ENCODE results near the gene FBXL13. TPM values are rescaled to one million over a fixed set of nuclear protein-coding genes. Genes with fewer than 3 reads are reported as not detected.

Gene FBXL13
- total and polyA plus RNA-seq, 2 of the 8 experiments (the other 6 are each of a cell fraction or from before 2014, with no cell fraction given): 1.2 to 2.8 TPM

DNA sequence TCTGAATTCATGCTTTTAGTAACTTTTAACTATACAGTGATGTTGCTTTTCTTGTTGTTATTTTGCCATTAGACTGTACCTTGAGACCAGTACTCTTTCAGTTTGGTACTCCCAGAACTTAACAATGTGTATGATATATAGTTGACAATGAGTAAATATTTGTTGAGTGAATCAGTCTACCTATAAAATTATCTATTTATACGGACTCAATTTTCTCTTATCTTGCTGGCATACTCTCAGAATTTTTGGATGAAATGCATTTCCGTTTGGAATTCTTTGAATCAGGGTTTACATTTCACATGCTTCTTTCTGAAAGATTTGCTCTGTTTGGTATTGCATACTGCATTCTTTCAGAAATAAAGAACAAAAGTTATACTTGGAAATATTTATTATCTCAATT lies 209.6 kb downstream of the FBXL13 start:
- H3K23ac ChIP-seq (ENCODE audit: insufficient read length): no peak overlapping the region
- no peak overlapping the region for H2BK12ac ChIP-seq (ENCODE audit: low read depth, low read length)
- POLR2A ChIA-PET (ENCODE audit: partially characterized antibody): no interaction called here
- 97% methylated on average over 2 of the region's 2 CpGs; no CpG with 5 or more reads in 1 of the 2 experiments for WGBS, 2 experiments (ENCODE audit: extremely low coverage in 1 of 2, insufficient coverage in 1 of 2, insufficient read length in 1 of 2, insufficient replicate concordance in 2 of 2, low coverage in 1 of 2, low lambda C conversion rate in 2 of 2, missing lambda C conversion rate in 1 of 2)
- no peaks in the 10 kb centered on the region for H3K36me3 ChIP-seq (ENCODE audit: control insufficient read depth in 2 of 4, insufficient read depth in 4 of 4, low read length in 3 of 4)
- H4K5ac ChIP-seq (ENCODE audit: insufficient read length, low read depth, low read length): no peak overlapping the region
- H3K9me3 ChIP-seq (ENCODE audit: insufficient read depth in 2 of 2, low read depth in 1 of 2, low read length in 1 of 2): no peaks in the 10 kb centered on the region
- no peak overlapping the region for H2BK5ac ChIP-seq (ENCODE audit: low read depth, low read length)
- H2BK120ac ChIP-seq (replicated peaks; ENCODE audit: low read depth, low read length): no peak overlapping the region
- H3K18ac ChIP-seq (ENCODE audit: extremely low read depth, low read length): no peak overlapping the region
- no peaks in the 10 kb centered on the region for H3K79me1 ChIP-seq (ENCODE audit: low read depth, low read length)
- CTCF ChIA-PET (ENCODE audit: partially characterized antibody): no interaction called here
- no peak overlapping the region for H2BK20ac ChIP-seq (ENCODE audit: low read length)
- TF ChIP-seq SIRT6 (IDR thresholded peaks at IDR 0.05; ENCODE audit: low read length) (no peak), BACH1 (IDR thresholded peaks at IDR 0.05; ENCODE audit: low read length) (no peak), SUZ12 (IDR thresholded peaks at IDR 0.05; ENCODE audit: low read length) (no peak), TAF7 (optimal IDR thresholded peaks at IDR 0.05; ENCODE audit: borderline replicate concordance, low read depth, low read length) (no peak)
- no peak overlapping the region for H3K9ac ChIP-seq (replicated peaks in 1 of 4; ENCODE audit: extremely low read depth in 1 of 4, low read depth in 3 of 4, low read length in 3 of 4)
- no peaks in the 10 kb centered on the region for H3K27me3 ChIP-seq (replicated peaks in 1 of 4; ENCODE audit: control insufficient read depth in 3 of 4, extremely low read depth in 1 of 4, insufficient read depth in 3 of 4, low read length in 3 of 4)
- no peak overlapping the region for H3K14ac ChIP-seq (ENCODE audit: insufficient read length)
- H4K20me1 ChIP-seq (replicated peaks in 1 of 2; ENCODE audit: control insufficient read depth in 1 of 2, insufficient read depth in 2 of 2, low read length in 2 of 2): no peaks in the 10 kb centered on the region
- H3K4ac ChIP-seq (replicated peaks; ENCODE audit: insufficient read length, low read depth, low read length): no peak overlapping the region
- H3K23me2 ChIP-seq (ENCODE audit: low read depth, low read length): no peaks in the 10 kb centered on the region
- no peak overlapping the region for H3K4me3 ChIP-seq (ENCODE audit: extremely low read depth in 1 of 4, insufficient read depth in 2 of 4, low read depth in 3 of 4, low read length in 4 of 4)
- no peaks in the 10 kb centered on the region for H3K79me2 ChIP-seq (ENCODE audit: control insufficient read depth in 1 of 2, insufficient read depth in 2 of 2, low read length in 2 of 2)
- H2BK15ac ChIP-seq (ENCODE audit: low read length): no peak overlapping the region
- H2AFZ ChIP-seq (ENCODE audit: low read length): no peak overlapping the region
- no peak overlapping the region for H3K27ac ChIP-seq (ENCODE audit: low read depth, low read length)
- no peak overlapping the region for H4K91ac ChIP-seq (replicated peaks; ENCODE audit: insufficient read length, low read length)
- no peak overlapping the region for H3K56ac ChIP-seq (replicated peaks; ENCODE audit: insufficient read length, low read depth, low read length)
- 0 out of 7 replicates have a peak, but pooled peaks cover 0 to 2% (median 0%) of the 10 kb centered on the region in 4 experiments for H3K4me1 ChIP-seq (replicated peaks in 1 of 4; ENCODE audit: control insufficient read depth in 3 of 4, insufficient read depth in 4 of 4, low read length in 3 of 4)
- FAIRE-seq: no peak
- H4K8ac ChIP-seq (ENCODE audit: extremely low read depth, insufficient read depth, low read length): no peak overlapping the region
- DNase-seq (ENCODE audit: low read depth in 1 of 2, low spot score in 2 of 2): no peak
- H2AK5ac ChIP-seq (ENCODE audit: low read depth, low read length): no peak overlapping the region
- H3K4me2 ChIP-seq (ENCODE audit: insufficient read depth in 1 of 2, low read depth in 2 of 2, low read length in 2 of 2): no peak overlapping the region

Measured in H1 (cell line).